Choroid plexus epithelial cell (primary cell): Measurements from ENCODE around the gene RCOR3.
"Not testable (repeated sequence)": the region's sequence is repeated elsewhere in the genome, so short reads cannot be mapped to it uniquely, and the experiment has no call there.

Source experiments
- DNase-seq: peaks from one replicate; pipeline ENCODE4 v3.0.0-alpha.2; 2010; ENCODE audit warnings: low read depth
- H3K4me3 ChIP-seq: 2 replicates; pipeline ENCODE4 v1.5.1; 2011; ENCODE audit warnings: low read depth, mild to moderate bottlenecking, control low read depth, low read length, moderate library complexity
- TF ChIP-seq, protein P1 (sequence below): conservative IDR thresholded peaks from 2 replicates; pipeline ENCODE4 v1.5.1; 2011; ENCODE audit warnings: low read depth, mild to moderate bottlenecking, control low read depth, inconsistent platforms, low read length, moderate library complexity

Gene RCOR3

GRCh38 chr1:211229365-211229759 lies 29.8 kb upstream of the RCOR3 start:
- TF ChIP-seq, protein P1, sequence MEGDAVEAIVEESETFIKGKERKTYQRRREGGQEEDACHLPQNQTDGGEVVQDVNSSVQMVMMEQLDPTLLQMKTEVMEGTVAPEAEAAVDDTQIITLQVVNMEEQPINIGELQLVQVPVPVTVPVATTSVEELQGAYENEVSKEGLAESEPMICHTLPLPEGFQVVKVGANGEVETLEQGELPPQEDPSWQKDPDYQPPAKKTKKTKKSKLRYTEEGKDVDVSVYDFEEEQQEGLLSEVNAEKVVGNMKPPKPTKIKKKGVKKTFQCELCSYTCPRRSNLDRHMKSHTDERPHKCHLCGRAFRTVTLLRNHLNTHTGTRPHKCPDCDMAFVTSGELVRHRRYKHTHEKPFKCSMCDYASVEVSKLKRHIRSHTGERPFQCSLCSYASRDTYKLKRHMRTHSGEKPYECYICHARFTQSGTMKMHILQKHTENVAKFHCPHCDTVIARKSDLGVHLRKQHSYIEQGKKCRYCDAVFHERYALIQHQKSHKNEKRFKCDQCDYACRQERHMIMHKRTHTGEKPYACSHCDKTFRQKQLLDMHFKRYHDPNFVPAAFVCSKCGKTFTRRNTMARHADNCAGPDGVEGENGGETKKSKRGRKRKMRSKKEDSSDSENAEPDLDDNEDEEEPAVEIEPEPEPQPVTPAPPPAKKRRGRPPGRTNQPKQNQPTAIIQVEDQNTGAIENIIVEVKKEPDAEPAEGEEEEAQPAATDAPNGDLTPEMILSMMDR: no peak
- DNase-seq: no peak
- H3K4me3 ChIP-seq: no peak overlapping the region

- no peak overlapping the region for H3K4me3 ChIP-seq
- TF ChIP-seq, protein P1: no peak
- DNase-seq: no peak
Observed at GRCh38 chr1:211231873-211232272, 27.3 kb upstream of the RCOR3 start.

DNA sequence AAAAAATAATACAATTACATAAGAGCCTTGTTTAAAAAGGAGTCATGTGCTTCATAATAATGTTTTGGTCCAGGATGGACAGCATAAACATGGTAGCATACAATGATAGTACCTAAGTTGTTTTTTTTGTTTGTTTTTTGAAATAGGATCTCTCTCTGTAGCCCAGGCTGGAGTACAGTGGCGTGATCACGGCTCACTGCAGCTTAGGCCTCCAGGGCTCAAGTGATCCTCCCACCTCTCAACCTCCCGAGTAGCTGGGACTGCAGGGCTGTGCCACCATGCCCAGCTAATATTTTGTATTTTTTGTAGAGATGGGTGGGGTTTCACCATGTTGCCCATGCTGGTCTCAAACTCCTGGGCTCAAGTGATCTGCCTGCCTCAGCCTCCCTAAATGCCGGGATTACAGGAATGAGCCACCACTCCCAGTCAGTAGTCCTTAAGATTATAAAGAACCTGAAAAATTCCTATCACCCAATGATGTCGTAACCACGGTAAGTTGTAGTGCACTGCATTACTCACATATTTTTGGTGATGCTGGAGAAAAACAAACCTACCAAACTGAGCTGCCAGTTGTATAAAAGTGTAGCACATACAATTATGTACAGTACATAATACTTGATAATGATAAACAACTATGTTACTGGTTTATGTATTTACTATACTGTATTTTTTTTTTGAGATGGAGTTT lies 22.4 kb upstream of the RCOR3 start:
- H3K4me3 ChIP-seq: no peak overlapping the region
- TF ChIP-seq, protein P1: no peak
- DNase-seq: peak; percentile 55

DNA sequence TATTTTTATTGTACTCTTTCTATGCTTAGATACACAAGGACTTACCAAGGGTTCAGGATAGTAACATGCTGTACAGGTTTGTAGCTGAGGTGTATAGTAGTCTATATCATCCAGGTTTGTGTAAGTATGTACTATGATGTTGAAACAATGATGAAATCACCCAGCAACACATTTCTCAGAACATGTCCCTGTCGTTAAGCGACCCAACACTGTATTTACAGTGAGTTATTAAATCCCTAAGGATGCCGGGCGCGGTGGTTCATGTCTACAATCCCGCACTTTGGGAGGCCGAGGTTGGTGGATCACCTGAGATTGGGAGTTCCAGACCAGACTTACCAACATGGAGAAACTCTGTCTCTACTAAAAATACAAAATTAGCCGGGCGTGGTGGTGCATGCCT lies 21.6 kb upstream of the RCOR3 start:
- H3K4me3 ChIP-seq: no peak overlapping the region
- TF ChIP-seq, protein P1: no peak
- no peak for DNase-seq

DNA sequence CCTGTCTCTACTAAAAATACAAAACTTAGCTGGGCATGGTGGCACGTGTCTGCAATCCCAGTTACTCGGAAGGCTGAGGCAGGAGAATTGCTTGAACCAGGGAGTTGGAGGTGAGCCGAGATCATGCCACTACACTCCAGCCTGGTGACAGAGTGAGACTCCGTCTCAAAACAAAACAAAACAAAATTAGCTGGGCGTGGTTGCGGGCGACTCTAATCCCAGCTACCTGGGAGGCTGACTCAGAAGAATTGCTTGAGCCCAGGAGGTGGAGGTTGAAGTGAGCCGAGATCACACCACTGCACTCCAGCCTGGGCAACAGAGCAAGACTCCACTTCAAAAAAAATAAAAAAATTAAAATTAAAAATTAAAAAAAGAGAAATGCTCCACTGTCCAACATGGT lies 18.6 kb upstream of the RCOR3 start:
- H3K4me3 ChIP-seq, DNase-seq: not testable (repeated sequence)

- H3K4me3 ChIP-seq: no peak overlapping the region
- TF ChIP-seq, protein P1: no peak
Observed at GRCh38 chr1:211241071-211241470, 18.1 kb upstream of the RCOR3 start.

GRCh38 chr1:211243639-211244038 lies 15.5 kb upstream of the RCOR3 start:
- not testable (repeated sequence) for DNase-seq, H3K4me3 ChIP-seq

More at GRCh38 chr1:211241071-211241470, 18.1 kb upstream of the RCOR3 start:
- DNase-seq: no peak

DNA sequence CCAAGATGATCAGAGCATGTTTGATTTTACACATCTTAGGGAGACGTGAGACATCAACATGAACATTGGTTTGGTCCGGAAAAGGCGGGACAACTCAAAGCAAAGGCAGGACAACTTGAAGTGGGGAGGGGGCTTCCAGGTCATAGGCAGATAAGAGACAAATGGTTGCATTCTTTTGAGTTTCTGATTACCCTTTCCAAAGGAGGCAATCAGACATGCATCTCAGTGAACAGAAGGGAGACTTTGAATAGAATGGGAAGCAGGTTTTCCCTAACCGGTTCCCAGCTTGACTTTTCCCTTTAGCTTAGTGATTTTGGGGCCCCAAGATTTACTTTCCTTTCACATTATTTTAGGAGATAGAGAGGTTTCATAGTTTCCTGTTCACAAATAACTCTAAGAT lies 12.6 kb upstream of the RCOR3 start:
- H3K4me3 ChIP-seq, DNase-seq: not testable (repeated sequence)

DNA sequence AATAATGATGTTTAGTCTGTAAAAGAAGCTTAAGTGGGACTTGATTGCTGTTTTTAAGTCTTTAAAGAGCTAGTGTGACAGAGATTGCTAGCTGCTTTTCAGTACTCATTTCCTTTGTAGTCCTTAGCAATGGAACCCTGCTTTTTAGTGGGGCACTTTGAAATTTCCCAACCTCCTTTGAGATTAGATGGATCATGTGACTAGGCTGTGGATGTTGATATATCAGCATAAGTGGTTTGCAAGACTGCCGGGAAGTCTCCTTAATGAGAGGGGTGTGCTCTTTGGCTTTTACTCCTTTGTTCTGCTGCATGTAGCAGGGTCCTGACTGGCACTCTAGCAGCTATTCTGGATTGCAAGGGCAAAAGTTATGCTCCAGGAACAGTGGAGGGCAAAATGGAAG lies 11.2 kb upstream of the RCOR3 start:
- no peak overlapping the region for H3K4me3 ChIP-seq
- peak; percentile 18 for DNase-seq
- TF ChIP-seq, protein P1: no peak

GRCh38 chr1:211249611-211250010 lies 9.6 kb upstream of the RCOR3 start:
- H3K4me3 ChIP-seq, DNase-seq: not testable (repeated sequence)
